ENCODE results near the gene DET1.
"Not testable (repeated sequence)": the region's sequence is repeated elsewhere in the genome, so short reads cannot be mapped to it uniquely, and the experiment has no call there.

Gene DET1

DNA sequence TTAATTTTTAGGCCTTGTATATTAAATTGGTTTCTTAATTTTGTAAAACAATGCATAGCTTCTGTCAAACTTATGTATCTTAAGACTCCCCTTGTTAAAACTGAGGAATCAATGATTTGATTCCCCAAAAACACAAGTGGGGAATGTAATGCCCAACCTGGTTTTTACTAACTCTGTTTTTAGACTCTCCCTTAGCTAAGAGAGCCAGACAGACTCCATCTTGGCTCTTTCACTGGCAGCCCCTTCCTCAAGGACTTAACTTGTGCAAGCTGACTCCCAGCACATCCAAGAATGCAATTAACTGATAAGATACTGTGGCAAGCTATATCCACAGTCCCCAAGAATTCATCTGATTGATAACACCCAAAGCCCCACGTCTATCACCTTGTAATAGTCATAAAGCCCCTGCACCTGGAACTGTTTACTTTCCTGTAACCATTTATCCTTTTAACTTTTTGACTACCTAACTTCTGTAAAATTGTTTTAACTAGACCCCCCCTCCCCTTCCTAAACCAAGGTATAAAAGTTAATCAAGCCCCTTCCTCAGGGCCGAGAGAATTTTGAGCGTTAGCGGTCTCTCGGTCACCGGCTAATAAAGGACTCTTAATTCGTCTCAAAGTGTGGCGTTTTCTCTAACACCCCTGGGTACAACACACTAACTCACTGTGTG, 768 bp downstream of the DET1 start:
- not testable (repeated sequence) for H3K27me3 ChIP-seq (ENCODE audit: insufficient read depth, low read length); H2AK5ac ChIP-seq (ENCODE audit: low read length); H3K79me2 ChIP-seq (ENCODE audit: control insufficient read depth, insufficient read depth, low read length, poor library complexity); H2BK12ac ChIP-seq (ENCODE audit: low read length); DNase-seq; H3K9me3 ChIP-seq (ENCODE audit: insufficient read depth, low read depth, low read length); H3K36me3 ChIP-seq (ENCODE audit: control insufficient read depth in 1 of 2, insufficient read depth in 2 of 2, low read length in 2 of 2); H3K23ac ChIP-seq (ENCODE audit: low read length)
- H4K91ac ChIP-seq (ENCODE audit: low read depth, low read length): peak overlapping the region; percentile 77
- H2BK5ac ChIP-seq (ENCODE audit: low read depth, low read length, poor library complexity): peak overlapping the region; percentile 66
- peak overlapping the region; percentile 44 for H2BK120ac ChIP-seq (ENCODE audit: insufficient read depth, low read length, poor library complexity)
- H3K4ac ChIP-seq (ENCODE audit: low read depth, low read length): peak overlapping the region; percentile 34
- H3K9ac ChIP-seq (ENCODE audit: low read length): peak overlapping the region; percentile 24
- H3K18ac ChIP-seq (ENCODE audit: low read length): peak overlapping the region; percentile 78
- H3K14ac ChIP-seq (ENCODE audit: low read length): peak overlapping the region; percentile 55
- no CpG with 5 or more reads among the region's 8 CpGs for WGBS (ENCODE audit: extremely low coverage, insufficient coverage, insufficient read length)
- peak overlapping the region; percentile 66 for H2AFZ ChIP-seq (ENCODE audit: insufficient read depth, low read length, poor library complexity)
- peaks cover 20 to 24% of the 10 kb centered on the region in 2 experiments for H3K4me1 ChIP-seq (ENCODE audit: control insufficient read depth in 1 of 2, insufficient read depth in 2 of 2, low read length in 2 of 2)
- peak overlapping the region; percentile 74 for H4K12ac ChIP-seq (ENCODE audit: low read depth, low read length)
- peak overlapping the region; percentile 72 for H3K27ac ChIP-seq (ENCODE audit: low read depth, low read length)
- peak overlapping the region; percentile 60 for H3K4me2 ChIP-seq (ENCODE audit: low read length)
- H3K4me3 ChIP-seq (ENCODE audit: low read depth, low read length): peak overlapping the region; percentile 67
- peaks cover 32% of the 10 kb centered on the region for H3K79me1 ChIP-seq (ENCODE audit: low read length)
- peak overlapping the region; percentile 87 for H4K8ac ChIP-seq (ENCODE audit: low read depth, low read length)

DNA sequence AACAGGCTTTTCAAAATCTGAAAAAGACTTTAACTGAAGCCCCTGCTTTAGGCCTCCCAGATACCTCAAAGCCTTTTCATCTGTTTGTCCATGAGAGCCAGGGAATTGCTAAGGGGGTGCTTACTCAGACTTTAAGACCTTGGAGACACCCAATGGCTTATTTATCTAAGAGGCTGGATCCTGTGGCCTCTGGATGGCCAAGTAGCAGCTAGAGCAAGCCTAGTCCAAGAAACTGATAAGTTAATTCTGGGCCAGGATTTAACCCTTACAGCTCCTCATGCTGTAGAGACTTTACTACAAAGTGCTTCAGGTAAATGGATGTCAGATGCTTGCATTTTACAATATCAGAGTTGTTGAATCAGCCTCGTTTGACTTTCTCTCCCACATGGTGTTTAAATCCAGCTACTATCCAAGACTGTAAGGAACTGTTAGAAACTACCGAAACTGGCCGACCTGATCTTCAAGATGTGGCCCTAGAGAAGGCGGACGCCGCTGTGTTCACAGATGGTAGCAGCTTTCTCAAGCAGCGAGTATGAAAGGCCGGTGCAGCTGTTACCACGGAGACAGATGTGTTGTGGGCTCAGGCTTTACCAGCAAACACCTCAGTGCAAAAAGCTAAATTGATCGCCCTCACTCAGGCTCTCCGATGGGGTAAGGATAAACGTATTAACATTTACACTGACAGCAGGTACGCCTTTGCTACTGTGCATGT, 3.3 kb downstream of the DET1 start:
- Histone ChIP-seq H3K9me3 (ENCODE audit: insufficient read depth, low read depth, low read length) (no peaks in the 10 kb centered on the region), H2AFZ (ENCODE audit: insufficient read depth, low read length, poor library complexity) (peak overlapping the region; percentile 60), H3K79me2 (ENCODE audit: control insufficient read depth, insufficient read depth, low read length, poor library complexity) (peaks cover 8% of the 10 kb centered on the region), H3K79me1 (ENCODE audit: low read length) (peaks cover 49% of the 10 kb centered on the region), H3K27ac (ENCODE audit: low read depth, low read length) (peak overlapping the region; percentile 93), H2AK5ac (ENCODE audit: low read length) (peak overlapping the region; percentile 92), H3K4ac (ENCODE audit: low read depth, low read length) (peak overlapping the region; percentile 92), H3K18ac (ENCODE audit: low read length) (peak overlapping the region; percentile 80), H2BK120ac (ENCODE audit: insufficient read depth, low read length, poor library complexity) (peak overlapping the region; percentile 94), H2BK5ac (ENCODE audit: low read depth, low read length, poor library complexity) (peak overlapping the region; percentile 92), H3K4me1 (ENCODE audit: control insufficient read depth in 1 of 2, insufficient read depth in 2 of 2, low read length in 2 of 2) (peaks cover 31 to 39% of the 10 kb centered on the region in 2 experiments), H3K23ac (ENCODE audit: low read length) (no peak overlapping the region), H3K36me3 (ENCODE audit: control insufficient read depth in 1 of 2, insufficient read depth in 2 of 2, low read length in 2 of 2) (no peaks in the 10 kb centered on the region), H3K27me3 (ENCODE audit: insufficient read depth, low read length) (no peaks in the 10 kb centered on the region), H3K9ac (ENCODE audit: low read length) (no peak overlapping the region), H4K8ac (ENCODE audit: low read depth, low read length) (peak overlapping the region; percentile 78), H3K4me3 (ENCODE audit: low read depth, low read length) (no peak overlapping the region), H3K14ac (ENCODE audit: low read length) (peak overlapping the region; percentile 96), H3K4me2 (ENCODE audit: low read length) (no peak overlapping the region), H4K12ac (ENCODE audit: low read depth, low read length) (peak overlapping the region; percentile 80), H4K91ac (ENCODE audit: low read depth, low read length) (peak overlapping the region; percentile 98), H2BK12ac (ENCODE audit: low read length) (peak overlapping the region; percentile 97)
- WGBS (ENCODE audit: extremely low coverage, insufficient coverage, insufficient read length): no CpG with 5 or more reads among the region's 13 CpGs
- DNase-seq: no peak

- peak overlapping the region; percentile 93 for H3K27ac ChIP-seq (ENCODE audit: low read depth, low read length)
- no CpG with 5 or more reads among the region's 8 CpGs for WGBS (ENCODE audit: extremely low coverage, insufficient coverage, insufficient read length)
- H3K36me3 ChIP-seq (ENCODE audit: control insufficient read depth in 1 of 2, insufficient read depth in 2 of 2, low read length in 2 of 2): no peaks in the 10 kb centered on the region
Measured at GRCh38 chr15:88542342-88542733, 4.1 kb downstream of the DET1 start.

DNA sequence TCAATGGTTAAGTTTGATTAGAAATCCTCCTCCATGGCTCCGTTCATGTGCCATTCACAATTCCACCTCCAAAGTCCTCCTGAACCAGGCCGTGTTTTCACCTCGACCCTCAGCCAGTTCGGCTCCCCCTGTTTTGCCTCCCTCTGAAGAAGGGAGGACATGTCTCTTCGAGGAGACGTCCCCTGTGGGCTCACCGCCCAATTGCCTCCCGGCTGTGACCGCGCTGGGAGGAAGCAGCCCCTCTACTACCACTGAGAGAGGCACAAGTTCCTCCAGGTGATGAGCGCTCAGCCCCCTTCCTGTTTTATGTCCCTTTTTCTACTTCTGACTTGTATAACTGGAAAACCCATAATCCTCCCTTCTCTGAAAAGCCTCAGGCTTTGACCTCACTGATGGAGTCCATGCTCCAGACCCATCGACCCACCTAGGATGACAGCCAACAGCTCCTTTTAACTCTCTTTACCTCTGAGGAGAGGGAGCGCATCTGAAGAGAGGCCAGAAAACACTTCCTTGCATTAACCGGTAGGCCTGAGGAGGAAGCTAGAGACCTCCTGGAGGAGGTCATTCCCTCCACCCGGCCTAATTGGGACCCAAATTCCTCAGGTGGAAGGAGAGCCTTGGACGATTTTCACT, 4.7 kb downstream of the DET1 start:
- Histone ChIP-seq H4K91ac (ENCODE audit: low read depth, low read length) (peak overlapping the region; percentile 96), H3K79me2 (ENCODE audit: control insufficient read depth, insufficient read depth, low read length, poor library complexity) (peaks cover 8% of the 10 kb centered on the region), H3K36me3 (ENCODE audit: control insufficient read depth in 1 of 2, insufficient read depth in 2 of 2, low read length in 2 of 2) (no peaks in the 10 kb centered on the region), H3K18ac (ENCODE audit: low read length) (peak overlapping the region; percentile 42), H4K8ac (ENCODE audit: low read depth, low read length) (peak overlapping the region; percentile 69), H2AFZ (ENCODE audit: insufficient read depth, low read length, poor library complexity) (no peak overlapping the region), H3K4me1 (ENCODE audit: control insufficient read depth in 1 of 2, insufficient read depth in 2 of 2, low read length in 2 of 2) (peaks cover 35 to 46% of the 10 kb centered on the region in 2 experiments), H3K9ac (ENCODE audit: low read length) (no peak overlapping the region), H3K4ac (ENCODE audit: low read depth, low read length) (peak overlapping the region; percentile 10), H3K23ac (ENCODE audit: low read length) (no peak overlapping the region), H3K4me3 (ENCODE audit: low read depth, low read length) (no peak overlapping the region), H2AK5ac (ENCODE audit: low read length) (peak overlapping the region; percentile 56), H3K14ac (ENCODE audit: low read length) (peak overlapping the region; percentile 77), H3K79me1 (ENCODE audit: low read length) (peaks cover 51% of the 10 kb centered on the region), H2BK5ac (ENCODE audit: low read depth, low read length, poor library complexity) (peak overlapping the region; percentile 92), H3K27me3 (ENCODE audit: insufficient read depth, low read length) (no peaks in the 10 kb centered on the region), H2BK12ac (ENCODE audit: low read length) (peak overlapping the region; percentile 76), H3K9me3 (ENCODE audit: insufficient read depth, low read depth, low read length) (no peaks in the 10 kb centered on the region), H3K27ac (ENCODE audit: low read depth, low read length) (peak overlapping the region; percentile 93), H2BK120ac (ENCODE audit: insufficient read depth, low read length, poor library complexity) (peak overlapping the region; percentile 97), H3K4me2 (ENCODE audit: low read length) (no peak overlapping the region), H4K12ac (ENCODE audit: low read depth, low read length) (peak overlapping the region; percentile 0)
- DNase-seq: no peak
- WGBS (ENCODE audit: extremely low coverage, insufficient coverage, insufficient read length): no CpG with 5 or more reads among the region's 16 CpGs

More at GRCh38 chr15:88542342-88542733, 4.1 kb downstream of the DET1 start:
- no peak overlapping the region for H4K12ac ChIP-seq (ENCODE audit: low read depth, low read length)
- peak; percentile 52 to 61 for DNase-seq
- peaks cover 33 to 44% of the 10 kb centered on the region in 2 experiments for H3K4me1 ChIP-seq (ENCODE audit: control insufficient read depth in 1 of 2, insufficient read depth in 2 of 2, low read length in 2 of 2)
- H3K27me3 ChIP-seq (ENCODE audit: insufficient read depth, low read length): no peaks in the 10 kb centered on the region
- no peak overlapping the region for H2AK5ac ChIP-seq (ENCODE audit: low read length)
- H2BK120ac ChIP-seq (ENCODE audit: insufficient read depth, low read length, poor library complexity): peak overlapping the region; percentile 94
- H3K18ac ChIP-seq (ENCODE audit: low read length): no peak overlapping the region
- peaks cover 8% of the 10 kb centered on the region for H3K79me2 ChIP-seq (ENCODE audit: control insufficient read depth, insufficient read depth, low read length, poor library complexity)
- no peak overlapping the region for H3K4ac ChIP-seq (ENCODE audit: low read depth, low read length)
- H3K9me3 ChIP-seq (ENCODE audit: insufficient read depth, low read depth, low read length): no peaks in the 10 kb centered on the region
- peaks cover 49% of the 10 kb centered on the region for H3K79me1 ChIP-seq (ENCODE audit: low read length)
- H4K91ac ChIP-seq (ENCODE audit: low read depth, low read length): peak overlapping the region; percentile 98
- peak overlapping the region; percentile 80 for H3K14ac ChIP-seq (ENCODE audit: low read length)
- peak overlapping the region; percentile 92 for H2BK5ac ChIP-seq (ENCODE audit: low read depth, low read length, poor library complexity)
- no peak overlapping the region for H2AFZ ChIP-seq (ENCODE audit: insufficient read depth, low read length, poor library complexity)
- H3K4me2 ChIP-seq (ENCODE audit: low read length): peak overlapping the region; percentile 24
- H2BK12ac ChIP-seq (ENCODE audit: low read length): no peak overlapping the region
- peak overlapping the region; percentile 76 for H4K8ac ChIP-seq (ENCODE audit: low read depth, low read length)
- no peak overlapping the region for H3K4me3 ChIP-seq (ENCODE audit: low read depth, low read length)
- H3K9ac ChIP-seq (ENCODE audit: low read length): no peak overlapping the region
- no peak overlapping the region for H3K23ac ChIP-seq (ENCODE audit: low read length)
